Keratinocyte (primary cell): ENCODE data around the gene SRPK2.

Source experiments
- CTCF ChIP-seq, 3 experiments: IDR thresholded peaks in 1 of 3; conservative IDR thresholded peaks in 1 of 3; optimal IDR thresholded peaks in 1 of 3; 2 replicates in 2 of 3; 3 replicates in 1 of 3; pipeline versions ENCODE3 to v1.5.1; 2011; ENCODE audit warnings: low read length in 3 of 3, mild to moderate bottlenecking in 3 of 3, moderate library complexity in 2 of 3, control low read depth in 1 of 3, inconsistent platforms in 1 of 3; ENCODE audit not compliant: insufficient read depth in 2 of 3; ENCODE audit errors: extremely low read depth in 1 of 3
- EZH2 ChIP-seq: IDR thresholded peaks from one replicate; pipeline ENCODE4 v1.6.1; 2012; ENCODE audit warnings: inconsistent platforms, mild to moderate bottlenecking, low read length, moderate library complexity

DNA sequence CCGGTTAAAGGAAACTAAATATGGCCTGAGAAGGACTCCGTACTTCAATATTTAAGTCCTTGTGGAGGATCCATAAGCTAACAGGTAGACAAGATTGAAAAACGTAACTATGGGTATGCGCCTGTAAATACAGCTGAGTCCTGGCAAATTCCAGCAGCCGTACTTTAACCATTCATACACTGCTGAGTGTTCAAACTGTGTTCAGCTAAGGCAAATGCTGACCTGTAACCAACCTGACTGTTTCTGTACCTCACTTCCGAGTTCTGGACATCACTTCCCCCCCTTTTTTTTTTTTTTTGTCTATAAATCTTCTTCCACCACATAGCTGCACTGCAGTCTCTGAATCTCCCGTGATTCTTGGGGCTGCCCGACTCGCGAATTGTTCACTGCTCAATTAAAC, 69.1 kb downstream of the SRPK2 start:
- TF ChIP-seq CTCF (optimal IDR thresholded peaks at IDR 0.05 in 1 of 3, IDR thresholded peaks at IDR 0.05 in 1 of 3, conservative IDR thresholded peaks at IDR 0.05 in 1 of 3; ENCODE audit: extremely low read depth in 1 of 3, insufficient read depth in 2 of 3, low read length in 3 of 3): no peak
- TF ChIP-seq EZH2: no peak
